Endodermal cell (in vitro differentiated cells): ENCODE data around the gene C17orf58. TPM values are rescaled to one million over a fixed set of nuclear protein-coding genes. Genes with fewer than 3 reads are reported as not detected.
A peak's percentile ranks its signal among the peaks of the same experiment; 100 is the strongest.

ENCODE experiments used
- DNase-seq: peaks from one replicate; pipeline ENCODE4 v3.0.0-alpha.2; 2017
- H3K27ac ChIP-seq: 2 replicates; pipeline ENCODE4 v1.5.1; 2013; ENCODE audit warnings: mild to moderate bottlenecking, low read depth, low read length, moderate library complexity
- H3K27me3 ChIP-seq: 2 replicates; pipeline ENCODE4 v1.6.1; 2013; ENCODE audit warnings: mild to moderate bottlenecking, low read length, moderate library complexity; ENCODE audit not compliant: insufficient read depth, control insufficient read depth, poor library complexity, severe bottlenecking
- H3K36me3 ChIP-seq: 2 replicates; pipeline ENCODE4 v1.7.0; 2013; ENCODE audit warnings: mild to moderate bottlenecking, low read length, moderate library complexity; ENCODE audit not compliant: control insufficient read depth, insufficient read depth
- H3K4me1 ChIP-seq: one replicate; pipeline ENCODE4 v1.7.0; 2013; ENCODE audit warnings: low read length; ENCODE audit not compliant: control insufficient read depth, insufficient read depth
- H3K4me3 ChIP-seq: 2 replicates; pipeline ENCODE4 v1.5.1; 2013; ENCODE audit warnings: mild to moderate bottlenecking, low read length, moderate library complexity
- H3K9ac ChIP-seq: 2 replicates; pipeline ENCODE4 v1.6.1; 2013; ENCODE audit warnings: mild to moderate bottlenecking, low read length, moderate library complexity; ENCODE audit not compliant: poor library complexity, severe bottlenecking; ENCODE audit errors: extremely low read depth
- H3K9me3 ChIP-seq: 2 replicates; pipeline ENCODE4 v1.6.1; 2013; ENCODE audit warnings: mild to moderate bottlenecking, low read length, moderate library complexity; ENCODE audit not compliant: control insufficient read depth
- H3K27ac Mint-ChIP-seq: 2 replicates; pipeline ENCODE4 v1.8.0; 2020; ENCODE audit warnings: mixed read lengths
- H3K27me3 Mint-ChIP-seq: 2 replicates; pipeline ENCODE4 v1.8.0; 2021; ENCODE audit warnings: mild to moderate bottlenecking, mixed read lengths; ENCODE audit not compliant: insufficient read depth
- H3K36me3 Mint-ChIP-seq: 2 replicates; pipeline ENCODE4 v1.8.0; 2020; ENCODE audit warnings: low read depth, mixed read lengths
- H3K4me1 Mint-ChIP-seq: 2 replicates; pipeline ENCODE4 v1.8.0; 2020; ENCODE audit warnings: mixed read lengths
- H3K4me3 Mint-ChIP-seq: 2 replicates; pipeline ENCODE4 v1.8.0; 2020; ENCODE audit warnings: mild to moderate bottlenecking, moderate library complexity, mixed read lengths
- H3K9me3 Mint-ChIP-seq: 2 replicates; pipeline ENCODE4 v1.8.0; 2020; ENCODE audit warnings: mild to moderate bottlenecking, mixed read lengths
- CTCF ChIP-seq: fragments of 200-600 bp; sonication (generic); conservative IDR thresholded peaks from 2 replicates; pipeline ENCODE4 v1.5.0; 2021; ENCODE audit warnings: antibody characterized with exemption, mild to moderate bottlenecking
- WGBS, 2 experiments: methylation state at CpG; one replicate each; pipeline versions ENCODE4 v1.1.5 to v1.1.7; 2013; ENCODE audit warnings: missing lambda C conversion rate in 2 of 2, mixed read lengths in 1 of 2; ENCODE audit not compliant: insufficient coverage in 1 of 2, insufficient read length in 1 of 2; 5-methylcytosine and 5-hydroxymethylcytosine counted together
- total RNA-seq, 2 donors: library from RNA; stranded (reverse); fragmentation: NEBNext Ultra II Directional in 1 of 2; extraction: Animal tissue kit (Norgen Biotek cat#: 25700) in 1 of 2; gene quantifications; 2 replicates in 1 of 2; 3 replicates in 1 of 2; pipeline ENCODE4 v1.2.1, GENCODE V29; 2021

The C17orf58 gene
- total RNA-seq, 2 donors from 2014 or later: 14.0 to 14.1 TPM

GRCh38 chr17:67994817-67995569, 1.3 kb downstream of the C17orf58 start:
- H3K4me3 ChIP-seq: peak overlapping the region; percentile 76
- Mint-ChIP-seq H3K4me3 (peak overlapping the region; percentile 88), H3K4me1 (peaks cover 27% of the 10 kb centered on the region), H3K27me3 (peaks cover 34% of the 10 kb centered on the region), H3K36me3 (peaks cover 2% of the 10 kb centered on the region), H3K27ac (no peak overlapping the region), H3K9me3 (no peaks in the 10 kb centered on the region)
- peaks cover 25% of the 10 kb centered on the region for H3K27me3 ChIP-seq
- peak; percentile 53 for DNase-seq
- H3K4me1 ChIP-seq: peaks cover 4% of the 10 kb centered on the region
- H3K9ac ChIP-seq: no peak overlapping the region
- WGBS, 2 experiments: 51 to 70% methylated on average over 3 to 9 of the region's 9 CpGs
- no peak for TF ChIP-seq CTCF
- no peaks in the 10 kb centered on the region for H3K36me3 ChIP-seq
- no peaks in the 10 kb centered on the region for H3K9me3 ChIP-seq
- no peak overlapping the region for H3K27ac ChIP-seq

- Mint-ChIP-seq H3K27me3 (peaks cover 34% of the 10 kb centered on the region), H3K4me3 (peak overlapping the region; percentile 88), H3K4me1 (peaks cover 24% of the 10 kb centered on the region), H3K27ac (peak overlapping the region; percentile 58), H3K36me3 (peaks cover 2% of the 10 kb centered on the region), H3K9me3 (no peaks in the 10 kb centered on the region)
- peaks cover 25% of the 10 kb centered on the region for H3K27me3 ChIP-seq
- no peaks in the 10 kb centered on the region for H3K36me3 ChIP-seq
- H3K4me1 ChIP-seq: peaks cover 4% of the 10 kb centered on the region
- H3K27ac ChIP-seq: peak overlapping the region; percentile 71
- no peak for TF ChIP-seq CTCF
- DNase-seq: no peak
- H3K9me3 ChIP-seq: no peaks in the 10 kb centered on the region
- WGBS, 2 experiments: 3 to 8% methylated on average over 10 to 20 of the region's 21 CpGs
- peak overlapping the region; percentile 47 for H3K9ac ChIP-seq
- H3K4me3 ChIP-seq: peak overlapping the region; percentile 82
Measured at GRCh38 chr17:67993998-67994361, 2.3 kb downstream of the C17orf58 start.

- peaks cover 33% of the 10 kb centered on the region for H3K27me3 Mint-ChIP-seq
- peak overlapping the region; percentile 94 for H3K27ac Mint-ChIP-seq
- Histone ChIP-seq H3K4me1 (peaks cover 4% of the 10 kb centered on the region), H3K27ac (peak overlapping the region; percentile 71), H3K27me3 (peaks cover 25% of the 10 kb centered on the region), H3K9ac (peak overlapping the region; percentile 69), H3K9me3 (no peaks in the 10 kb centered on the region), H3K4me3 (peak overlapping the region; percentile 82), H3K36me3 (no peaks in the 10 kb centered on the region)
- peak; percentile 94 for DNase-seq
- peak overlapping the region; percentile 88 for H3K4me3 Mint-ChIP-seq
- peaks cover 2% of the 10 kb centered on the region for H3K36me3 Mint-ChIP-seq
- TF ChIP-seq CTCF: no peak
- H3K9me3 Mint-ChIP-seq: no peaks in the 10 kb centered on the region
- 0% methylated on average over 32 to 144 of the region's 144 CpGs for WGBS, 2 experiments
- H3K4me1 Mint-ChIP-seq: peaks cover 24% of the 10 kb centered on the region
Measured at GRCh38 chr17:67993153-67993997, 2.9 kb downstream of the C17orf58 start.
